Activated effector memory CD4-positive, alpha-beta T cell treated with anti-CD3 and anti-CD28 coated beads, Interleukin-2, amount 50 U/mL, for 16 hours (primary cell): Measurements from ENCODE around the gene CASQ1.

Experiments
- DNase-seq: peaks from one replicate; pipeline ENCODE4 v3.0.0-alpha.2; 2020

Gene CASQ1

DNA sequence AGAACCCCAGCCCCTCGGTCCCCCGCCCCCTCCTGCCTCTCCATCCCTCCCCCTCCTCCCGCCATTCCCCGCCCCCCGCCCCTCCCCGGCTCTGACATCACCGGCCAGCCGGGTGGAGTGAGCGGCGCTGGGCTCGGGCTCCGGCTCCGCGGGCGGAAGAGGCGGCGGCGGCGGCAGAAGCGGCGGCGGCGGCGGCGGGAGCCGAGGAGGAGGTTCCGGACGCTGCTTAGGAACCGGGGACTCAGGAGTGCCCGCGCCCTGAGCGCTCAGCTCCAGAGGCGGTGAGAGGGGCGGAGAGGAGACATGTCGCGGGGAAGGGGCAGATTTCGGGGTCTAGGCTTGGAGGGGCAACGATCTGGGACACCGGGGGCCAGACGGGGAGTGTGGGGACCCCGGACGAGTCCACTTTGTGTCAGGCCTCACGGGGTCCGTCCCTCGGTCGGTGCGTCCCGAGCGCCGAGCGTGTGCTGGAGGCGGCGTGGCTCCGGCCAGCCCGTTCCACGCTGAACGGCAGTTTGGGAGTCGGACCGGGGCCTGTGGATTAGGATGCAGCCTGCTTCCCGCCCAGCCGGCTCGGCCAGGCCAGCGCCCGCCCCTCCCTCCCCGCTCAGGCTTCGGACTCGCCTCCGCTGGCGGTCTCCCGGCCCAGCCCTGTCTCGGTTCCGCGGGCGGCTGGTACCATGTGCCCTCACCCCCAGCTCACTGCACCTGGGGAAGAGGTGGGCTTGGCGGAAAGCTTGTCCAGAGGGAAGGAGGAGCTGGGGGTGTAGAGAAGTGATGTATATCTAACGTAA, 15.1 kb downstream of the CASQ1 start, which contains the start of gene PEA15:
Gene PEA15 (plus strand): TSS at position 143 of the 794 bp plus-strand sequence. CDS start 6,161 bp downstream, outside the sequence.
- DNase-seq, result peak; percentile 89

DNA sequence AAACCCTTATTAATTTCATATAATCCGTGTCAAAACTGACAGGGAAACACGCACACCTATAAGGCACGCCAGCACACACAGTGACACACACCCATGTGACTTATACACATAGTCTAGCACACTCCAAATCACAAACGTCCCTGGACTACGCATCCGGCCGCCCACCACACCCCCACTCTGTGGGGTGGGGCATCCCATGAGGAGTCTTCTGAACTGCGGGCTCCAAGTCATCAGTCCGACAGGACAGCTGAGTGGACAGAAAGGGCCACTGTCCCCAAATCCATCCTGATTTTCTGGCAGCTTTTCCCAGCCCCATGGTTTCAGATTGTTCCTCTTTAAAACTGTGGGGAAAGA, 15.6 kb downstream of the CASQ1 start:
- DNase-seq, result peak; percentile 83

DNA sequence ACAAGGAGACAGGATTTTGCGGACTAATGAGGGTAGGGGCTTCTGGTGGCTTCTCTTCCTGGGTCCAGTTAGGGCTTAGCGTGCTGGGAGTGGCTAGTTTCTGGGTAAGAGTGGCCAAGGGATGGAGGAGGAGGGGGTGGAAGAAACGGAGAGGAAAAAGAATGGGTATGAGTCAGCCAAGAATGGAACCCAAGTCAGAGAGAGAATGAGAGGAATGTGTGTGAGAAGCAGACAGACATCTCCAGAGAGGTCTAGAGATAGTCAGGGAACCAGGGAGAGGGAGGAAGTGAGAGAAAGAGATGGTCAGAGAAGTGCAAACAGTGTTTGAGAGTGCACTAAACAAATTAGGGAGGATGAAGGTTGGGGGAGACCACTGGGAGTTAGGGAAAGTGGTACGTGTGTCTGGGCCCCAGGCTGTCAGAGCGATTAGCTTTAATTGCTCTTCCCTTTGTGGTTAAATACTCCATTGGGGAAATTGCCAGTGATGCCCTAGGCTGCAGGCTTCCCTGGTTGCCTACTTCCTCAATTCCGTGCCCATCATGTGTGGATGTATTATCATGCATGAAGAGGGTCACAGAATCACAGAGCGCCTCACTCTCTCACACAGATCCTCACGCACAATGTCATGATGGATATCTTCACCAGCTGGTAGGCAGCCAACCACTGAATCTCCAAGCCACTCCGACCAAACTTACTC, 16.2 kb downstream of the CASQ1 start:
- DNase-seq, result no peak

DNA sequence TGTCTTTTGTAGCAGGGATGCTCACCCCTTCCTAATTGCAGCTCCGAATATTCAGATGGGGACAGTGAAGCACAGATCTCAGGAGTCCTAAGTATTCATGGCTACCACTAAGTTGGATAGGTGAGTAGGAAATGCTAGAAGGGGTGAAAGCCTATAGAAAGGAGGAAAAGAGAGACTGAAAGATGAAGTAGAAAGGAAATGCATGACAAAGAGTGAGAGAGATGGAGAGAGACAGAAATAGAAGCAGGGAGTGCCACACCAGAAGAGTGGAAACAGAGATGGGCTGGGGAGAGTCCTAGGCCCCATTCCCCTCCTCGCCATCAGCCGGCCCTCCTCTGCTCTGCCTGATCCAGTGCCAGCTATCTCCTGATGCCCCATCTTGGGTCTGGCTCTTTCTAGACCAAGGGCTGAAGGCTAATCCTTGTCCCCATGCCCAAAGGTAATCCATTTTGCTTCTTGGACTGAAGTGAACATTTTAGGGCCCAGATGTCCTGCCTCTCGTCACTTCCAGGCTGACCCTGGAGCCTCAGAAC, 16.8 kb downstream of the CASQ1 start:
- no peak for DNase-seq

DNA sequence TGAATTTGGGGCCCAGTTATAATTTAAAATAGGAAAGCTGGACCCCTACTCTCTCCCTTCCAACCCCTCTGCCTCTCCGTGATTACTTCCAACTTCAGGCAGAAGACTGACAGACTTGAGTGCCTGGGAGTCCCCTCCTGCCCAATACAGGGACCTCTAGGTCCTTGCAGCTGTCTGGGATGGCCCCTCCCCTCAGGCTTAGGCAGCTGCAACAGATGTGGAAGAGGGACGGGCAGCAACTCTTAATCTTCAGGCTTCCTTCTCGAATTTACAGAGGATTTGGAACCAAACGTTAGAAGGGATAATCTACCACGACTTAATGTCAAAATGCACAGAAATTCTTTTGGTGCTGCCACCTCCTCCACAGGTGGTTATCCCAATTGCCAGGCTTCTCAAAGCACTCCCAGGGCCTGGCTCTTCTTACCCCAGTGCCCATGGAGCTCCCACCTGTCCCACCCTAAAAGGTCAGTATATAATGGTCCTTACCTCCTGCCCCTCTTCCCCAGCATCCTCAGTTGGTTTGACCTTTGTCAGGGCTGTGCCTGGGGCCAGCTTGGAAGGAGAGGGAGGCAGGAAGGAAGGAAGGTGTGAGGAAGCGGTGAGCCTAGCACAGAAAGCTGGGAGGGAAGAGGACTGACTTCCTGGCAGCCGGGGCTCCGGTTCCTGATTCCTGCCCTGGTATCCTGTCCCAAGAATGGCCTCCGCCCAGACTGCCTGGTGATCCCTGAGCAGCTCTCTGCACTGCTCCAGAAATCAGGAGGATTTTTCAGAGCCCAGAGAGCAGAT, 17.6 kb downstream of the CASQ1 start:
- no peak for DNase-seq

DNA sequence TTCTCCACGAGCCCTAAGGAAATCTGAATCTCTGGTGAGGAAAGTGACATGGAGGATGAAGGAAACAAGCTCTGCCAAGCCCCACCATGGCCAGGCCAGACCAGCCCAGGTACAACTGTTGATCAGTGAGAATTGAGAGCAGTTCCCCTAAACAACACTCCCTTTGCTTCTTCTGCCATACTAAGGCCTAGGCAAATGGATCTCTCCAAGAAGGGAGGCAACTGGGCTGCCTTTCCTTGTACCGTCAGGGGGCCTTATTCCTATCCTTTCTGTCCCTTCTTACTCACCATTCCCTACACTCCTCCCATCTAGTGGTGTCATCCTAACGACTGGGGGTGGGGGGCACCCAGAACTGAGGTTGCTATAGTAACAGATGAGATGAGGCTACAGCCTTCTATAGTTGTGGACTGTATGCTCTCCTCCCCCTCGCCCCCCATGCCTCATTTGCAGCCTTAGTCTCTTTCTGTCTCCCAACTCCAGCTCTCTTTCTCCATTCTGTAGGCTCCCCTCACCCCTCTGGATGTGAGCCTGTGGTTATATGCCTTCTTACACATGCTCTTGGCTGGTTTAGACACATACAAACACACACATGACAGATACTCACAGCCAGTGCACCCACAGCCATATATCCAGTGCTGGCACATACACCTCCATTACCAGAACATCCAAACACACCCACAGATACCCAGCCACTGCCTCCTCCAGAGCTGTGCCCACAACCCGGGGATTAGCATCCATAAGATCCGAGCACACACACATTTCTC, 18.4 kb downstream of the CASQ1 start:
- no peak for DNase-seq

DNA sequence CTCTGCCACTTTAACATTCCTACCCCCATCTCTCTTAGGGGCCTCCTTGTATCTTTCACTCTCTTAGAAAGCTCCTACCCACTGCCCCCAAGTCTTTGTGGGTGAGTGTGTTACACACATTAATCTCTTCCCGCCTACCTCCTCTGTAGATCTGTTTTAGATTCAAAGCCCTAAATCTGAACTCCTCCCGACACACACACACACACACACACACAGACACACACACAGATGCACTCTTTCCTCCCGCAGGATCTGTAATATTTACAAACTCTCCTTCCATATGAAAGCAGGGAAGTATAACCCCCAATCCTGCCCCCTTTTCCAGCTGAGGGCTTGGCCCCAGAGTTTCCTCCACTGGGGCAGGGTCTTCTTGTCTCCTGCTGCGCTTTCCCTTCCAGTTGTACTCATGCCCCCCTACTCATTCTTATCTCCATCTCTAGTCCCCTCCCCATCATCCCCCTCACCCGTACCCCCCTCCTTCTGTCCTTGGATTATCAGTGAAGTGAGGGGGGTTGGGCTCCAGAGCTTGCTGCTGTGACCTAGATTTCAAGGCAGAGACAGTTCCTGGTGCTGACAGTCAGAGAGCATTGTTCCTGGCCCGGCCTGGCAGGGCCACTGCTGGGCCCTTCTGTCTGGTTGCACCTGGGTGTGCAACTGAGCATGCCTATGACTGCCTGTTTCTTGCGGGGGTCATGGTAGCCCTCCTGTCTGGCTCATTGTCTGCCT, 19.1 kb downstream of the CASQ1 start:
- no peak for DNase-seq

DNA sequence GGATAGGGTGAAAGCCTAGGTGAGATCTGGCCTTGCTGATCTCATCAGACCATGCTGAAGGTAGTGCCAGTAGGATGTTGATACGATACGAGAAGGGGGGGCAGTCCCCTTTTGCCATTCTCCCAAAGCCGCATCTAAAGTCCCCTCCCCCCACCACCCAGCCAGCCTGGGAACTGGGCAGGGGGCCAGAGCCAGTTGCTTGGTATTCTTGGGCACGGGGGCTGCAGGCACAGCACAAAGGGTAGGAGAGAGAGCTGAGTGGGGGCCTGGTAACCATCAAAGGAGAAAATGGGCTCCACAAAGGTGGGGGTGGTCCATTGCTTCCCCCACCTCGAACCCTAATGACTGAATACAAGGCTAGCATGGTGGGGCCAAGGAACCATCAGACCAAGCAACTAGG, 20.2 kb downstream of the CASQ1 start:
- no peak for DNase-seq

DNA sequence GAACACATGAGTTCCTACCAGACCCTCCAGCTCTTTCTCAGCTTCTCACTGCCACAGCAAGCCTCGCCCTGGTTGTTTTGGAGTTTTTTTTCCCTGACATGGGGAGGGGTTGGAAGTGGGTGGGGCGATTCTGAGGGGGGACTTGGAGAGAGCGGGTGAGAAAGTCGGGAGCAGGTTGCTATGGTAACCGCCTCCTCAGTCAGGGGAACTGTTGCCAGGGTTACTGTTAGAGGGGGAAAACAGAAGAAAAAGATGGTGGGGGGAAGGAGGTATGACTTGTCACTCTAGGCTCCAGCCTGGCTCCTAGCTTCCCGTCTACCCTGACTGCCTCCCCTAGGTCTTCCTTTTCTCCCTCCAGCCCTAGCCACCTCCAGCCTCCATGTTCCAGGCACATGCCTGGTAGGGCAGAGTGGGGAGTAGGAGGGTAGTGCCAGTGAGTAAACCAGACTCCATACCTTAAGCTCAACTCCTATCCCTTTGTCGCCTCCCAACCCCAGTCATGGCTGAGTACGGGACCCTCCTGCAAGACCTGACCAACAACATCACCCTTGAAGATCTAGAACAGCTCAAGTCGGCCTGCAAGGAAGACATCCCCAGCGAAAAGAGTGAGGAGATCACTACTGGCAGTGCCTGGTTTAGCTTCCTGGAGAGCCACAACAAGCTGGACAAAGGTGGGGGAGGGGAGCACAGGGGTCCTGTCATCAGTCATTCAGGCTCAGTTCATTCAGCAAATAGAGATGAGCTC, 20.8 kb downstream of the CASQ1 start:
- no peak for DNase-seq

DNA sequence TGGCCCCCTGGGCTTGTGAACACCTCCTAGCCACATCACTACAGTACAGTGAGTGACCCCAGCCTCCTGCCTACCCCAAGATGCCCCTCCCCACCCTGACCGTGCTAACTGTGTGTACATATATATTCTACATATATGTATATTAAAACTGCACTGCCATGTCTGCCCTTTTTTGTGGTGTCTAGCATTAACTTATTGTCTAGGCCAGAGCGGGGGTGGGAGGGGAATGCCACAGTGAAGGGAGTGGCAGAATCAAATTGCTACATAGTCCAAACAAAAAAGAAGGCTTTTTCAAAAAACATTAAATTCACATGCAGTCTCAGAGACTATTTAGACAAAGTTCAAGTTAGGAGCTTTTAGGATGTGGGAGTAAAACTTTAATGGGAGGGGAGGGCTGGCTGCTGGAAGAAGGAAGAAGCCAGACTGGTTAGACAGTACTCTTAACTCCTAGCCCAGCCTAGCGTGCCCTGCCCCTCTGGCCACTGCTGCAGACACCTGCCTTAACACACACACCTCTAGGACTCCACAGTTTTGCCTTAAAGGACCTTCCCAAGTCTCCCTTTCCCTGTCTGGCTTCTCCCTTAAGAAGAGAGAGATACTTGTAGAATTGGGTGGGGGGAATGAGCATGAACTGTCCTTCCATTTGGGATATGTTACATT, 24.2 kb downstream of the CASQ1 start:
- DNase-seq, result no peak

DNA sequence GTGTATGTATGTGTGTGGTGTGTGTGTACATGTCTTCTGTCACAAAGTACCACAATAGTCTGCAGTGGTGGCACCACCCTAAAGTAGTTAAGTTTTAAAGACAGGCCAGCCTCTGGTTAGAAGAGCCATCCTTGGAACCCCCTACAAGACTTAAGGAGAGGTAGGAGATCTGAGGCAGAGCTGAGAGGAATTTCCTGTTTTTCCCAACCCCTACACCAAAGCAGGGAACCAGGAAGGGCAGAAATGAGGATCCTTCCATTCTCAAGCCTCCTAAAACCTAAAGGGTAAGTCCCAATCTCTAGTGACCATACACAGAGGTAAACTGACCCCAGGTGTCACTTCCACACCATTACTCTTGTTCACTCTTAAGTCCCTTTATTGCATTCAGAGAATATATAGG, 25.9 kb downstream of the CASQ1 start:
- no peak for DNase-seq

DNA sequence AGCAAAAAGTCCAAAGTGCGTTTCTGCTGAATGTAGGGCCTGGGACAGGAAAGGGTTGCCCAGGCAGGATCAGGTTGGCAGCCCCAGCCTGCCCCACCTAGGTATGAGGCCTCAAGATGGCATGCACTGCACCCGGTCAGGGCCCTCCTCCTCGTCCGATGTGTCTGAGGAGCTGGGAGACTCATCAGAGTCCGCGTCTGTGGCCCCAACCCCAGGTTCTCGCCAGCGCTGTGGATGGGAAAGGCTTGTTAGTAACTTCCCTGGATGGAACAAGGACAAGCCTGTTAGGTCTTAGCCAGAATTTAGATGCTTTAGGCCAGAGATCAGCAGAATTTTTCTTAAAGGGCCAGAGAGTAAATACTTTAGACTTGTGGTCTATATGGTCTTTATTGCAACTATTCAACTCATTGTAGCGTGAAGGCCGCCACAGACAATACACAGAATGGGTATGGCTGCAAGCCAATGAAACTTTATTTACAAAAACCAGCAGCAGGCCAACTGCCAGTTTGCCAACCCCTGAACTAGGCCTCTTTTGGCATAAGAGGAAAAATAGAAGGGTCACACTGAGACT, 27.2 kb downstream of the CASQ1 start:
- DNase-seq, result no peak

DNA sequence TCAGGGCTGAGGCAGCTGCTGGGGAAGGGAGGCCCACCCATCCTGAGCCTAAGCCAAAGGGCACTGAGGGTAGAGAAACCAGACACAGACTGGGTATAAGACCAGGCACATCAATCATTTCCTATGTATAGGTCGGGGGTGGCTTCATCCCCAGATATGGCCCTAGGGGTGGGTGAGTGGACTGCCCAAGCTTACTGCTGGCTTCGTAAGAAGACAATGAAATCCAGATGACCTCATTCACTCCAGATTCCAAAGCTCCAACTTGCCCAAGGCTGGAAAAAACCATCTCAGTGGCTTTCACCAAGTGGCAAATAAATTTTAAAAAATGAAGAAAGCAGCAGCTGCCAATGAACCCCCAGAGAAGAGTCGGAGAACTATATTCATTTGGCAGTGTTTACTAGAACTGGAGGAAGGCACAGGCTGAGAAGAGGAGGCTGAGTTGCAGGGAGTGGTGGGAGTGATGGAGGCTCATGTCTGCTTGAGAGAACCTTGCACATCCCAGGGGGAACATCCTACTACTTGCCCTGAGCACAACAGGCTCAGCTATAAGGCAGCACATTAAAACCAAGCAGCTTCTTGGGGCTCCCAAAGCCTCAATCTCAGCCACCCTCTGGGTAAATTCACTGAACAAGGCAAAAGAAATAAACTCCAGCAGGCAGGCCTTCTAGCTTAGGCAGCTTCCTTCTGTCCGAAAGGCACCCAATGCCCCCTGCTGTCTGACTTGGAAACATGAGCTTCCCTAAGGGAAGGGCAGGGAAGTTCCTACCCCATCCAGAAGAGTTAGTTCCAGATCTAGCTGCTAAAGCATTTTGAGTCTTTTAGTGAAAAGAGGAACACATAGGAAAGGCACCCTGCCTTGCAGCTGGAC, 28.9 kb downstream of the CASQ1 start:
- DNase-seq, result no peak

DNA sequence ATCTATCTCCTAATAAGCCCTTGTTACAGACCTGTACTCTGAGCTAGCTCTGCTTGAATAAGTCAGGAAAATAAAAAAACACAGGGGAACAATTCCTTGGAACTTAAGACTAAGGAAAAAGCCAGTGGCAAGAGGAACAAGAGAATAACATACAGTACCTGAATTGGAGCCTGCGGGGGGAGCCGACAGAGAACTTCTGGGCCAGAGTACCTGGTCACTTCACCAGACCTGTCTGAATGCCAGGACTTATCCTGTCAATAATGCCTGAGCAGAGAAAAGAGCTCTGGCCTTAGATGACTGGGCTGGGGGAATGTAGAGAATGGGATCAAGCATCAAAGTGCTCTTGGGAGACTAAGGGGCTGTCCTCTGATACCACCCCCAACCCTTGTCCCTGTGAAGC, 29.9 kb downstream of the CASQ1 start:
- DNase-seq, result no peak

DNA sequence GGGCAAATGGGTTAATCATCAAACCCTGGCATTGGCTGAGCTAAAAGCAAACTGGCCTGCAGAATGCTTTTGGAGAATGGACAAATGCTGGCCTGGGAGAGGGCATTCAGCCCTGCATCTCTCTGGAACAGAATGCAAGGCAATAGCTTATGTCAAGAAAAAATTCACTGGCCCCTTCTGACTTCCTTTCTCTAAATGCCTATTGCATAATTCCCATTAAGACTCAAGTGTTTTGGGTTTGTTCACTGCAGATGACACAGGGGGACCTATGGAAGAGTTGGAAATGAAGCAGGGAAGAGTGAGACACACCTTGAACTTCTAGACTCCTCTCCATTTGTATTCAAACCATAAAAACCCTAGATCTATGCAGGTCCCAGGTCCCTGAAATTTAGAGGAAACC, 30.7 kb downstream of the CASQ1 start:
- DNase-seq, result no peak

DNA sequence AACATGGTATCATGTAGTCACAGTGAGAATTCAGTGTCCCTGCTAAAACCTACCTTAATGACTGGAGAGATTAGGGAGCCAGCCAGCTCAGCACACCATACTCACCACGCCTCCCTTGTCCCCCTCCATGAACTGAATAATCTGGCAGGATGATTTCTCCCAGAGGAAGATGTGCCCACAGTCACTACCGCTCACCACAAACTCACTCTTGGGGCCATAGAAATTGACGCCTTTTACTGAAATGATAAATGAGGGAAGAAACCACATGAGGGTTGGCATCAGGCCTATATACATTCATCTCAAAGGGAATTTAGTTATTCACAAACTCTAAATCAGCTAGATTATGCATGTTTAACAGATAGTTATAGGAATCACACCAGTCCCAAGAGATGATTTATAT, 32.2 kb downstream of the CASQ1 start:
- DNase-seq, result no peak

DNA sequence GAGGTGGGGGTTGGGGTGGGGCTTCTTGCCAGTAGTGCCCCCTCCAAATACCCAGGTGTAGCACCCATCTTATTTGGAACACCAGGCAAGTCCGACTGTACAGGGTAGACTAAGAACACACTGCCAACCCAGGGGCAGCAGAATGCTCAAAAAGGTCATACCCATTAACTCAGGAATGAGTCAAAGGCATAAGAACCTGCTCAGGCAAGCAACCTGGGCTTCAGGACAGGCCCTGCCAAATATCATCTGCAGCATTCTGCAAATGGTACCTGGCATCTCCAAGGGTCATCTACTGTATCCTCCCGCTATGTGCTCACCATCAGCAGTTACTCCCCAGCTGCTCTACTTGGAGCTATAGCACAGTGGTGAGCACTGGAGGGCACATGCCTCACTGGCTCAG, 34.2 kb downstream of the CASQ1 start:
- no peak for DNase-seq

DNA sequence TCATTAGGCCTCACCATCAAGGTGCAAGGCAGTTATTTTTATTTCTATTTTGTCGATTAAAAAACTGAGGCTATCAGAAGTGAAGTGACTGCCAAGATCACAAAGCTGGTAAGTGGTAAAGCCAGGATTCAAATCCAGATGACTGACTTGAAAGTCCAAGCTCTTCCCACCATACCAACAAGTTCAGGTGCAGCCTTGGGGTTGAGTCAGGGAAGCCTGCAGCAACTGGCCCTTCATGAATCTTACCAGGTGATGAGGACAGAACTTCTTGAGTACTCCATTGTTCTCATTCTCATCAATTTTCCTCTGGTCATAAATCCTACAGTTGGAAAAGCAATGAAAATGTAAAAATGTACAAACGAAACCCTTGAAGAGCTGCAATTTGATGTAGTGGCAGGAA, 35.0 kb downstream of the CASQ1 start:
- no peak for DNase-seq

DNA sequence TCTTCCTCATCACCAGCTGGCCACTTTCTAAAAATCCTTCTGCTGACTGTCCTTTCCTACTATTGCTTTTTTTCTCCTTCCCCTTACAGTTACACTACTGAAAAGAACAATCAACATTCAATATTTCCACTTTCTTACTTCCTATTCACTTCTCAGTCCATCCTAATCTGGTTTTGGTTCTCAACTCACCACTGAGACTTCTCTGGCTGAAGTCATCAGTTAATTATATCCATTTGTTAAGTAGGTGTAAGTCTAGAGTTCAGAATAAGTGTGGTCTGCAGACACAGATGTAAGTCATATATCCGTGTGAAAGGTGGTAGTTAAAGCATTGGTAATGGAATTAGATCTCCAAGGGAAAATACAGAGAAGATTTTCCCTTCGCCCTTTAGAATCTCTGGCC, 36.2 kb downstream of the CASQ1 start:
- no peak for DNase-seq
